ENCODE results near the gene PARD3B.

PARD3B gene

DNA sequence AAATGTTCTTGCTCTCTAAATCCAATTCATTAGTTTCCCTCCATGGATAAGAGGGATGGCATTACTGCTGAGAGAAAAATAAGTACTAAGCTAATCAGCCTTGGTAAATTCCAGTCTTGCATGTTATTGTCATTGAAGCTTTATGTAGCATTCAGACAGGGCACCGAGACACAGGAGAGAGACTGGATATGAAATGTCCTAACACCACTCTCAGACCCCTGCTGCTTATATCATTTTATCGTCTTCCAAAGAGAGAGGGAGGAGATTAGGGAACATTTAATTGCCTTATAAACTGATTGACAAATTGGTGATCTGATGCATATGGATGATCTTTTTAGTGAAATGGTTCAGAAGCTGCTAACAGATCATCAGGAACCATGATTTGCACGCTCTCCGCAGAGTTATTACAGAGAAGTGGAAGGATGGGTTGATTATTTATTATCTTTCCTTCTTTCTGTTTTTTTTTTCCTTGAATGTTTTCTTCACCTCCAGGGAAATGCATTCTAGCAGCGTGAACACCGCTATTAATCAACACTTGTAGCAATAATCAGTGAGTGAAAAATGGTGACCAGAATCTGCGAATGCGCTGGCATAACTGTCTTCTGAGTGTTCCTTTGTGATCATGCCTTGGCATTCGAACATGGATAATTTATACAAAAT, 986.3 kb downstream of the PARD3B start:
- DNase-seq (ENCODE audit: low read depth), result no peak
- TF ChIP-seq, protein P1, sequence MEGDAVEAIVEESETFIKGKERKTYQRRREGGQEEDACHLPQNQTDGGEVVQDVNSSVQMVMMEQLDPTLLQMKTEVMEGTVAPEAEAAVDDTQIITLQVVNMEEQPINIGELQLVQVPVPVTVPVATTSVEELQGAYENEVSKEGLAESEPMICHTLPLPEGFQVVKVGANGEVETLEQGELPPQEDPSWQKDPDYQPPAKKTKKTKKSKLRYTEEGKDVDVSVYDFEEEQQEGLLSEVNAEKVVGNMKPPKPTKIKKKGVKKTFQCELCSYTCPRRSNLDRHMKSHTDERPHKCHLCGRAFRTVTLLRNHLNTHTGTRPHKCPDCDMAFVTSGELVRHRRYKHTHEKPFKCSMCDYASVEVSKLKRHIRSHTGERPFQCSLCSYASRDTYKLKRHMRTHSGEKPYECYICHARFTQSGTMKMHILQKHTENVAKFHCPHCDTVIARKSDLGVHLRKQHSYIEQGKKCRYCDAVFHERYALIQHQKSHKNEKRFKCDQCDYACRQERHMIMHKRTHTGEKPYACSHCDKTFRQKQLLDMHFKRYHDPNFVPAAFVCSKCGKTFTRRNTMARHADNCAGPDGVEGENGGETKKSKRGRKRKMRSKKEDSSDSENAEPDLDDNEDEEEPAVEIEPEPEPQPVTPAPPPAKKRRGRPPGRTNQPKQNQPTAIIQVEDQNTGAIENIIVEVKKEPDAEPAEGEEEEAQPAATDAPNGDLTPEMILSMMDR (IDR thresholded peaks at IDR 0.05; ENCODE audit: control insufficient read depth, extremely low read depth, insufficient read depth), result no peak
- no peak overlapping the region for H3K4me3 ChIP-seq (ENCODE audit: low read depth, low read length)

DNA sequence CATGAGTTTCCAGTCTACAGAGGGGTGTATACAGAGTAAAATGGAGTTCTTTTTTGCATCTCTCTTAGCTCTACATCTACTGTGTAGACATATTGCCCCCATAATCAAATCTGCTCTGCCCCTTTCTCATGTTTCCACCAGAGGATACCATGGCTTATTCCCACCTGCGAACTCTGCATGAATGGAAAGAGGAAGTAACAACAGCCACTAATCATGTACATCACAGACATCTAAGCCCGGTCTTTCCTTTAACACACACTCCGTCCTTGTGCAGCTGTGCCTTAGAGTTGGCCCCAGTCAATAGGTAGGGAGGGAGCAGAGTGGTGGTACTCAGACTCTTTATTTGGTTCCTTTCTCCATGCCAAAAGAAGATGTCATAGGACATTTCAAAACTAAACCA, 989.7 kb downstream of the PARD3B start:
- TF ChIP-seq, protein P1 (IDR thresholded peaks at IDR 0.05; ENCODE audit: control insufficient read depth, extremely low read depth, insufficient read depth), result no peak
- no peak overlapping the region for H3K4me3 ChIP-seq (ENCODE audit: low read depth, low read length)
- no peak for DNase-seq (ENCODE audit: low read depth)

DNA sequence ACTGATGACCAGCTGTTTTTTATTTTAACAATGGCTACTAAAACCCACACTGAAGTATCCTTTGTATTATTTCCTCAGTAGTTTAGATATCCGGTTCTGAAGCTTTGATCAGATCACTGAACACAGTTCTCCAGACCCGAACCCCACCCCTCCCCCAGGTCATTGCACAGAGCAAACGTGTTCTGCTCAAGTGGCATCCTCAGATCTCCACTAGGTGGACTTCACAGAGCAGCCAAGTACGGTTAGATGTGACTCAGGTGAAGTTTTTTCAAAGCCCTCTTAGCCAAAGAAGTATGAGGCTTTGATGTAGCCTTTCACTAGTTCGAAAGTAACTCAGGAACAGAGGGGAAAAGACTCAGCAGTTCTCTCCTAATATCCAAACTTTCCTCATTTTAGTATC, 994.3 kb downstream of the PARD3B start:
- no peak overlapping the region for H3K4me3 ChIP-seq (ENCODE audit: low read depth, low read length)
- DNase-seq (ENCODE audit: low read depth), result no peak
- TF ChIP-seq, protein P1 (IDR thresholded peaks at IDR 0.05; ENCODE audit: control insufficient read depth, extremely low read depth, insufficient read depth), result no peak

DNA sequence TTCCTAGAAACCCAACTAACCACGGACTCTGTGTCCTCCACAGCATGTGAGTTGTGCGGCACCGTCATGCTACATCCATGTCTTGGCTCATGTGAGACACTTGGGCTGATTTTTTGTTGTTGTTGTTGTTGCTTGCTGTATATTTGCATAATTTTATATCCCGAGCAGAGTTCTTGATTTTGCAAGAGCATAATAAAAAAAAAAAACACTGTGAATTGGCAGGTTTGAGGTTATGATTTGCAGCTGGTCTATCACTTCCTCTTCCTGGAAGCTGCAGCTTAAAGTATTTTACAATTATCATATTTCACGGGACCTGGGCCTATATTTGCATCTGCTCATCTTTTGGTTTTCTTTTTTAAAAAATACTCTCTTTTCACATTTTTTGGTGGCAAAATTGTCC, 994.8 kb downstream of the PARD3B start:
- TF ChIP-seq, protein P1 (IDR thresholded peaks at IDR 0.05; ENCODE audit: control insufficient read depth, extremely low read depth, insufficient read depth), result no peak
- H3K4me3 ChIP-seq (ENCODE audit: low read depth, low read length), result no peak overlapping the region
- DNase-seq (ENCODE audit: low read depth), result no peak

DNA sequence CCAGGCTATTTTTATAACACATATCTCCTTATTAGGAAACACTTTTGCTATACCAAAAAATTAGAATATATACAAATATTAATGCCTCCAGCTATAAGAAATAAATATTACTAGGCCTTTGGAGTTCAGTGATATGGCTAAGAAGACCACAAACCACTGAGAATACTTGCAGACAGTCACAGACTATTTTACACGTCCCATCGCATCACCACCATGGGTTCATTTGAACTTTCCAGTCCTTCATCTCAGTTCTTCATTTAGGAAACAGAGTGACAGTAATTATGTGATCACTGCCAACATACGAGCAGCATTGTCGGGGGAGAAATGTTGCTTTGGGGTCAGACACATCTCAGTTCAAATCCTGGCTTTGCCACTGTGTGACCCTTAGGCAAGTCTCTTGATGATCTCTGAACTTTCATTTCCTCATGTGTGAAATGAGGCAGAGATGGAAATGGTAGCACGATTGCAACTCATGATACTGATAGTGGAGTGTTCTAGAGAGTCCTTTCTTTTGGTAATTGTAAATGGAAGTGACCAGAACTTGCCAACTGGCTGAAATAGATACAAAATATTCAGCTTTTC, 998.1 kb downstream of the PARD3B start:
- DNase-seq (ENCODE audit: low read depth), result no peak
- no peak overlapping the region for H3K4me3 ChIP-seq (ENCODE audit: low read depth, low read length)
- TF ChIP-seq, protein P1 (IDR thresholded peaks at IDR 0.05; ENCODE audit: control insufficient read depth, extremely low read depth, insufficient read depth), result no peak

DNA sequence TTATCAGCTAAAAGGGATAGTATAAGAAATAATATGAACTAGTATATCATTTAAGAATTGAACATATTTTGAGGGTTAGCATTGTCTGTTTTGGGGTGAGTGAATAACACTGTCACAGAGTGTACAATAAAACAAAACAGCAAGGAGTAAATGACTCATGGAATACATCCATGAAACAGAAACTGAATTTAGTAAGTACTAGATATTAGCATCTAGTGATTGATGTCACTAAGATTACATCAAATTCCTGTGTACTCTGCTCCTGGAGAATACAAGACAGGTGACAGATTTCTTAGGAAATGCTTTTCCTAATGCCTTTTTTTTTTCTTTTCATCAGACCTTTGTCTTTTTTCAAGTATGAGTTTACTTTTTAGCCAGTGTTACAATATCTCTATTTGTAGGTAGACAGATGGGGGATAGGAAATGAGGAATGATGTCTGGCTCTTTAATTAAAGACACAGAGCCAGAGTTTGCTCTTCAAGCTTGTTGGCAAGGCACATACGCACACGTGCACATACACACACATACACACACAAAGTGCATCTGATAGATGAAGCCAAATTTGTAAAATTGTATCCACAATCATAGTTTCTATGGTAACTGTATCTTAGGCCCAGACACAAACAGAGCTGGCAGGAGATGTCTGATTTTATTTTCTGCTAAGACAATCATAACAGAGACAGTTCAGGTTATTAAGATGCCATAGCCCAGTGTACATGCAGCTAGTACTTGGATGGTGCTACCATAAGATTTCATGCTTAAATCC, 998.8 kb downstream of the PARD3B start:
- TF ChIP-seq, protein P1 (IDR thresholded peaks at IDR 0.05; ENCODE audit: control insufficient read depth, extremely low read depth, insufficient read depth), result no peak
- no peak overlapping the region for H3K4me3 ChIP-seq (ENCODE audit: low read depth, low read length)
- DNase-seq (ENCODE audit: low read depth), result no peak
